ENCODE results near the gene PSMD14. TPM values are rescaled to one million over a fixed set of nuclear protein-coding genes. Genes with fewer than 3 reads are reported as not detected.
A peak's percentile ranks its signal among the peaks of the same experiment; 100 is the strongest.

The PSMD14 gene
- total and polyA plus RNA-seq, 2 of the 8 experiments (the other 6 are each of a cell fraction or from before 2014, with no cell fraction given): 53.9 to 88.7 TPM

DNA sequence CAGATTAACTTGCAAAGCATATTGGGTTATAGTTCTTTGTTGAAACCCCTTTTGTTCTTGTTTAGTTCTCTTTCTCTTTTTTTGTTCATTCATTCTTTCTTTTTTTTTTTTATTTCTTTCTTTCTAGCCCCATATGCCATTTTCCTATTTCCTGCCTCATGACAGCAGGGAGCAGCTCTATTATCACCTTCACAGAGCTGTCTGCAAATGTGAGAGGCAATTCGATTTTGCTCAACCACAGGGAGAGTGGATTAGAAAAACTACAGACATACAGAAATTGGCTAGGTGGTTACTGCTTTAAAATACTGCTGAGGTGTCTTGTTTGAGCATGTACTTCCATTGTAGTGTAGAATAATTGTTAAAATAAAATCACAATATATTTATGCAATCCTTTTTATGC is 63.6 kb downstream of the PSMD14 start:
- Histone ChIP-seq H3K36me3 (ENCODE audit: control insufficient read depth in 2 of 4, insufficient read depth in 4 of 4, low read length in 3 of 4) (peaks cover 0 to 19% (median 0%) of the 10 kb centered on the region in 4 experiments; a peak in 1 of 8 replicates), H4K8ac (ENCODE audit: extremely low read depth, insufficient read depth, low read length) (no peak overlapping the region; the same call in 1 of the 2 replicates), H3K4me3 (ENCODE audit: extremely low read depth in 1 of 4, insufficient read depth in 2 of 4, low read depth in 3 of 4, low read length in 4 of 4) (no peak overlapping the region; a peak in 1 of 8 replicates), H2BK20ac (ENCODE audit: low read length) (no peak overlapping the region), H3K56ac (replicated peaks; ENCODE audit: insufficient read length, low read depth, low read length) (no peak overlapping the region), H3K23ac (ENCODE audit: insufficient read length) (no peak overlapping the region), H3K4me2 (ENCODE audit: insufficient read depth in 1 of 2, low read depth in 2 of 2, low read length in 2 of 2) (no peak overlapping the region), H2BK15ac (ENCODE audit: low read length) (no peak overlapping the region), H3K9me3 (ENCODE audit: insufficient read depth in 2 of 2, low read depth in 1 of 2, low read length in 1 of 2) (no peaks in the 10 kb centered on the region), H3K9ac (replicated peaks in 1 of 4; ENCODE audit: extremely low read depth in 1 of 4, low read depth in 3 of 4, low read length in 3 of 4) (no peak overlapping the region), H3K4ac (replicated peaks; ENCODE audit: insufficient read length, low read depth, low read length) (no peak overlapping the region), H3K18ac (ENCODE audit: extremely low read depth, low read length) (no peak overlapping the region), H3K79me1 (ENCODE audit: low read depth, low read length) (no peaks in the 10 kb centered on the region), H2AFZ (ENCODE audit: low read length) (no peak overlapping the region), H2BK12ac (ENCODE audit: low read depth, low read length) (no peak overlapping the region), H3K14ac (ENCODE audit: insufficient read length) (no peak overlapping the region), H2BK120ac (replicated peaks; ENCODE audit: low read depth, low read length) (no peak overlapping the region), H4K20me1 (replicated peaks in 1 of 2; ENCODE audit: control insufficient read depth in 1 of 2, insufficient read depth in 2 of 2, low read length in 2 of 2) (peaks cover 0 to under 1% of the 10 kb centered on the region in 2 experiments), H3K79me2 (ENCODE audit: control insufficient read depth in 1 of 2, insufficient read depth in 2 of 2, low read length in 2 of 2) (no peaks in the 10 kb centered on the region), H3K27ac (ENCODE audit: low read depth, low read length) (no peak overlapping the region), H3K23me2 (ENCODE audit: low read depth, low read length) (no peaks in the 10 kb centered on the region), H3K27me3 (replicated peaks in 1 of 4; ENCODE audit: control insufficient read depth in 3 of 4, extremely low read depth in 1 of 4, insufficient read depth in 3 of 4, low read length in 3 of 4) (no peaks in the 10 kb centered on the region), H2BK5ac (ENCODE audit: low read depth, low read length) (no peak overlapping the region), H2AK5ac (ENCODE audit: low read depth, low read length) (no peak overlapping the region), H3K4me1 (replicated peaks in 1 of 4; ENCODE audit: control insufficient read depth in 3 of 4, insufficient read depth in 4 of 4, low read length in 3 of 4) (peaks cover 0 to 7% (median 2%) of the 10 kb centered on the region in 4 experiments; a peak in 3 of 7 replicates), H4K5ac (ENCODE audit: insufficient read length, low read depth, low read length) (no peak overlapping the region), H4K91ac (replicated peaks; ENCODE audit: insufficient read length, low read length) (no peak overlapping the region)
- TF ChIP-seq USF2 (IDR thresholded peaks at IDR 0.05; ENCODE audit: low read length) (no peak), KDM1A (IDR thresholded peaks at IDR 0.05; ENCODE audit: borderline replicate concordance, low read length) (no peak), ATF3 (IDR thresholded peaks at IDR 0.05; ENCODE audit: insufficient read depth, low read depth, low read length) (no peak), EZH2 (IDR thresholded peaks at IDR 0.05; ENCODE audit: low read depth, low read length, severe bottlenecking) (no peak), CEBPB (IDR thresholded peaks at IDR 0.05; ENCODE audit: low read depth, low read length) (no peak)
- FAIRE-seq: peak; percentile 7
- ChIA-PET POLR2A (ENCODE audit: partially characterized antibody) (no interaction called here), CTCF (ENCODE audit: partially characterized antibody) (interaction anchor here (0.7 kb wide), 1 partner anchor 140 kb away, joined by 4 read pairs; no protein-coding TSS in a partner anchor)
- WGBS, 2 experiments (ENCODE audit: extremely low coverage in 1 of 2, insufficient coverage in 1 of 2, insufficient read length in 1 of 2, insufficient replicate concordance in 2 of 2, low coverage in 1 of 2, low lambda C conversion rate in 2 of 2, missing lambda C conversion rate in 1 of 2): 54% methylated on average over 1 of the region's 1 CpG; no CpG with 5 or more reads in 1 of the 2 experiments
- no peak for DNase-seq (ENCODE audit: low read depth in 1 of 2, low spot score in 2 of 2)

All from H1 (cell line).